ENCODE measurements around the gene RNASE13.

- TF ChIP-seq GABPB1 (CRISPR knock-in tag; IDR thresholded peaks at IDR 0.05) (no peak), USF1 (CRISPR knock-in tag; IDR thresholded peaks at IDR 0.05) (no peak), MAX (CRISPR knock-in tag; IDR thresholded peaks at IDR 0.05) (no peak), ETV6 (CRISPR knock-in tag; IDR thresholded peaks at IDR 0.05) (no peak), ARID4B (CRISPR knock-in tag; IDR thresholded peaks at IDR 0.05; ENCODE audit: borderline replicate concordance) (no peak), NR3C1 (CRISPR knock-in tag; conservative IDR thresholded peaks at IDR 0.05; ENCODE audit: low read depth) (no peak), ZNF317 (CRISPR knock-in tag; IDR thresholded peaks at IDR 0.05; ENCODE audit: borderline replicate concordance, low read depth) (no peak), USF2 (CRISPR knock-in tag; IDR thresholded peaks at IDR 0.05) (no peak), ELF4 (CRISPR knock-in tag; IDR thresholded peaks at IDR 0.05; ENCODE audit: low read depth) (no peak), ZNF263 (CRISPR knock-in tag; IDR thresholded peaks at IDR 0.05; ENCODE audit: low read depth) (no peak)
- TF ChIP-seq, protein P1, sequence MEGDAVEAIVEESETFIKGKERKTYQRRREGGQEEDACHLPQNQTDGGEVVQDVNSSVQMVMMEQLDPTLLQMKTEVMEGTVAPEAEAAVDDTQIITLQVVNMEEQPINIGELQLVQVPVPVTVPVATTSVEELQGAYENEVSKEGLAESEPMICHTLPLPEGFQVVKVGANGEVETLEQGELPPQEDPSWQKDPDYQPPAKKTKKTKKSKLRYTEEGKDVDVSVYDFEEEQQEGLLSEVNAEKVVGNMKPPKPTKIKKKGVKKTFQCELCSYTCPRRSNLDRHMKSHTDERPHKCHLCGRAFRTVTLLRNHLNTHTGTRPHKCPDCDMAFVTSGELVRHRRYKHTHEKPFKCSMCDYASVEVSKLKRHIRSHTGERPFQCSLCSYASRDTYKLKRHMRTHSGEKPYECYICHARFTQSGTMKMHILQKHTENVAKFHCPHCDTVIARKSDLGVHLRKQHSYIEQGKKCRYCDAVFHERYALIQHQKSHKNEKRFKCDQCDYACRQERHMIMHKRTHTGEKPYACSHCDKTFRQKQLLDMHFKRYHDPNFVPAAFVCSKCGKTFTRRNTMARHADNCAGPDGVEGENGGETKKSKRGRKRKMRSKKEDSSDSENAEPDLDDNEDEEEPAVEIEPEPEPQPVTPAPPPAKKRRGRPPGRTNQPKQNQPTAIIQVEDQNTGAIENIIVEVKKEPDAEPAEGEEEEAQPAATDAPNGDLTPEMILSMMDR (IDR thresholded peaks at IDR 0.05), result no peak
- TF ChIP-seq, protein P2, sequence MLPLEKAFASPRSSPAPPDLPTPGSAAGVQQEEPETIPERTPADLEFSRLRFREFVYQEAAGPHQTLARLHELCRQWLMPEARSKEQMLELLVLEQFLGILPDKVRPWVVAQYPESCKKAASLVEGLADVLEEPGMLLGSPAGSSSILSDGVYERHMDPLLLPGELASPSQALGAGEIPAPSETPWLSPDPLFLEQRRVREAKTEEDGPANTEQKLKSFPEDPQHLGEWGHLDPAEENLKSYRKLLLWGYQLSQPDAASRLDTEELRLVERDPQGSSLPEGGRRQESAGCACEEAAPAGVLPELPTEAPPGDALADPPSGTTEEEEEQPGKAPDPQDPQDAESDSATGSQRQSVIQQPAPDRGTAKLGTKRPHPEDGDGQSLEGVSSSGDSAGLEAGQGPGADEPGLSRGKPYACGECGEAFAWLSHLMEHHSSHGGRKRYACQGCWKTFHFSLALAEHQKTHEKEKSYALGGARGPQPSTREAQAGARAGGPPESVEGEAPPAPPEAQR (CRISPR knock-in tag; IDR thresholded peaks at IDR 0.05), result no peak
- TF ChIP-seq, protein P3, sequence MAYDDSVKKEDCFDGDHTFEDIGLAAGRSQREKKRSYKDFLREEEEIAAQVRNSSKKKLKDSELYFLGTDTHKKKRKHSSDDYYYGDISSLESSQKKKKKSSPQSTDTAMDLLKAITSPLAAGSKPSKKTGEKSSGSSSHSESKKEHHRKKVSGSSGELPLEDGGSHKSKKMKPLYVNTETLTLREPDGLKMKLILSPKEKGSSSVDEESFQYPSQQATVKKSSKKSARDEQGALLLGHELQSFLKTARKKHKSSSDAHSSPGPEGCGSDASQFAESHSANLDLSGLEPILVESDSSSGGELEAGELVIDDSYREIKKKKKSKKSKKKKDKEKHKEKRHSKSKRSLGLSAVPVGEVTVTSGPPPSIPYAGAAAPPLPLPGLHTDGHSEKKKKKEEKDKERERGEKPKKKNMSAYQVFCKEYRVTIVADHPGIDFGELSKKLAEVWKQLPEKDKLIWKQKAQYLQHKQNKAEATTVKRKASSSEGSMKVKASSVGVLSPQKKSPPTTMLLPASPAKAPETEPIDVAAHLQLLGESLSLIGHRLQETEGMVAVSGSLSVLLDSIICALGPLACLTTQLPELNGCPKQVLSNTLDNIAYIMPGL (CRISPR knock-in tag; IDR thresholded peaks at IDR 0.05), result no peak
Observed at GRCh38 chr14:21023174-21023573, 11.4 kb downstream of the RNASE13 start.
